H1 (cell line): ENCODE measurements around the gene TTBK1. TPM values are rescaled to one million over a fixed set of nuclear protein-coding genes. Genes with fewer than 3 reads are reported as not detected.

Experiments
- CTCF ChIA-PET: fragments of 300-600 bp; sonication (Branson Sonifier 250); formaldehyde crosslinking; loops from one replicate; lab custom pipeline; 2021; ENCODE audit not compliant: partially characterized antibody; lab: Charles Lee
- POLR2A ChIA-PET: fragments of 300-600 bp; sonication (Branson Sonifier 250); formaldehyde crosslinking; loops from one replicate; lab custom pipeline; 2021; ENCODE audit warnings: inconsistent platforms; ENCODE audit not compliant: partially characterized antibody; lab: Charles Lee
- DNase-seq, 2 experiments: peaks; one replicate each; pipeline versions ENCODE4 v3.0.0 to v3.0.0-alpha.2; 2010 to 2022; ENCODE audit warnings: low spot score in 2 of 2, low read depth in 1 of 2, mixed read lengths in 1 of 2
- FAIRE-seq: peaks from 2 replicates; lab custom pipeline; 2011; peaks lifted over from hg19 to GRCh38; lab: Jason Lieb, UNC
- H2AFZ ChIP-seq: 2 replicates; pipeline ENCODE4 v1.8.1; 2012; ENCODE audit warnings: low read length, inconsistent platforms
- H2AK5ac ChIP-seq: 2 replicates; pipeline ENCODE4 v1.6.1; 2013; ENCODE audit warnings: low read depth, low read length
- H2BK120ac ChIP-seq: replicated peaks from 2 replicates; pipeline ENCODE3; 2013; ENCODE audit warnings: low read depth, low read length, inconsistent platforms
- H2BK12ac ChIP-seq: 2 replicates; pipeline ENCODE4 v1.6.1; 2013; ENCODE audit warnings: low read depth, low read length
- H2BK15ac ChIP-seq: 2 replicates; pipeline ENCODE4 v1.6.1; 2013; ENCODE audit warnings: low read length
- H2BK20ac ChIP-seq: 2 replicates; pipeline ENCODE4 v1.6.1; 2013; ENCODE audit warnings: low read length
- H2BK5ac ChIP-seq: 2 replicates; pipeline ENCODE4 v1.6.1; 2013; ENCODE audit warnings: low read depth, low read length
- H3K14ac ChIP-seq: 2 replicates; pipeline ENCODE4 v1.6.1; 2013; ENCODE audit warnings: inconsistent platforms; ENCODE audit not compliant: insufficient read length
- H3K18ac ChIP-seq: 2 replicates; pipeline ENCODE4 v1.6.1; 2013; ENCODE audit warnings: low read length; ENCODE audit errors: extremely low read depth
- H3K23ac ChIP-seq: 2 replicates; pipeline ENCODE4 v1.6.1; 2013; ENCODE audit warnings: inconsistent platforms; ENCODE audit not compliant: insufficient read length
- H3K23me2 ChIP-seq: 2 replicates; pipeline ENCODE4 v1.6.1; 2013; ENCODE audit warnings: low read depth, low read length
- H3K27ac ChIP-seq: 2 replicates; pipeline ENCODE4 v1.6.1; 2011; ENCODE audit warnings: low read depth, low read length, inconsistent platforms
- H3K27me3 ChIP-seq, 4 experiments: replicated peaks in 1 of 4; 1 replicate in 1 of 4; 2 replicates in 3 of 4; pipeline versions ENCODE4 v1.6.1 to v1.8.1; 2011 to 2013; ENCODE audit warnings: low read length in 3 of 4, mild to moderate bottlenecking in 3 of 4, inconsistent platforms in 2 of 4, mixed read lengths in 2 of 4, moderate library complexity in 1 of 4; ENCODE audit not compliant: control insufficient read depth in 3 of 4, insufficient read depth in 3 of 4; ENCODE audit errors: extremely low read depth in 1 of 4
- H3K36me3 ChIP-seq, 4 experiments: 2 replicates each; pipeline versions ENCODE4 v1.6.1 to v1.8.1; 2011 to 2013; ENCODE audit warnings: mild to moderate bottlenecking in 4 of 4, low read length in 3 of 4, moderate library complexity in 2 of 4, control low read depth in 1 of 4, inconsistent platforms in 1 of 4; ENCODE audit not compliant: insufficient read depth in 4 of 4, control insufficient read depth in 2 of 4
- H3K4ac ChIP-seq: replicated peaks from 2 replicates; pipeline ENCODE3; 2013; ENCODE audit warnings: low read length, low read depth, mixed read lengths, inconsistent platforms; ENCODE audit not compliant: insufficient read length
- H3K4me1 ChIP-seq, 4 experiments: replicated peaks in 1 of 4; 1 replicate in 1 of 4; 2 replicates in 3 of 4; pipeline versions ENCODE4 v1.6.1 to v1.8.1; 2011 to 2013; ENCODE audit warnings: low read length in 3 of 4, inconsistent platforms in 2 of 4, mixed read lengths in 1 of 4; ENCODE audit not compliant: insufficient read depth in 4 of 4, control insufficient read depth in 3 of 4
- H3K4me2 ChIP-seq, 2 experiments: 2 replicates each; pipeline versions ENCODE4 v1.6.1 to v1.8.1; 2011 to 2013; ENCODE audit warnings: low read depth in 2 of 2, low read length in 2 of 2, control low read depth in 1 of 2, inconsistent platforms in 1 of 2, mild to moderate bottlenecking in 1 of 2; ENCODE audit not compliant: insufficient read depth in 1 of 2
- H3K4me3 ChIP-seq, 4 experiments: fragments of 200-600, 300-600 bp in 1 of 4; sonication (generic), shearing (Covaris generic), sonication (Bioruptor Twin) in 1 of 4; 2 replicates each; pipeline versions ENCODE4 v1.5.1 to v1.8.1; 2011 to 2016; ENCODE audit warnings: low read length in 4 of 4, low read depth in 3 of 4, control low read depth in 2 of 4, inconsistent platforms in 2 of 4, mild to moderate bottlenecking in 2 of 4, mixed read lengths in 1 of 4, moderate library complexity in 1 of 4; ENCODE audit not compliant: insufficient read depth in 2 of 4; ENCODE audit errors: extremely low read depth in 1 of 4
- H3K56ac ChIP-seq: replicated peaks from 2 replicates; pipeline ENCODE3; 2013; ENCODE audit warnings: low read depth, mild to moderate bottlenecking, mixed read lengths, low read length, inconsistent platforms; ENCODE audit not compliant: insufficient read length
- H3K79me1 ChIP-seq: 2 replicates; pipeline ENCODE4 v1.6.1; 2013; ENCODE audit warnings: low read depth, low read length, control low read depth
- H3K79me2 ChIP-seq, 2 experiments: 2 replicates each; pipeline versions ENCODE4 v1.6.1 to v1.8.1; 2012 to 2013; ENCODE audit warnings: low read length in 2 of 2, mild to moderate bottlenecking in 2 of 2, inconsistent platforms in 1 of 2; ENCODE audit not compliant: insufficient read depth in 2 of 2, control insufficient read depth in 1 of 2
- H3K9ac ChIP-seq, 4 experiments: replicated peaks in 1 of 4; 1 replicate in 1 of 4; 2 replicates in 3 of 4; pipeline versions ENCODE4 v1.6.1 to v1.8.1; 2011 to 2013; ENCODE audit warnings: low read depth in 3 of 4, low read length in 3 of 4, control low read depth in 2 of 4, mild to moderate bottlenecking in 2 of 4, moderate library complexity in 2 of 4, inconsistent platforms in 1 of 4; ENCODE audit errors: extremely low read depth in 1 of 4
- H3K9me3 ChIP-seq, 2 experiments: 2 replicates each; pipeline versions ENCODE4 v1.6.1 to v1.8.1; 2012 to 2013; ENCODE audit warnings: mild to moderate bottlenecking in 2 of 2, moderate library complexity in 2 of 2, control low read depth in 1 of 2, inconsistent platforms in 1 of 2, low read depth in 1 of 2, low read length in 1 of 2, mixed read lengths in 1 of 2; ENCODE audit not compliant: insufficient read depth in 2 of 2
- H4K20me1 ChIP-seq, 2 experiments: replicated peaks in 1 of 2; 2 replicates each; pipeline versions ENCODE3 to v1.8.1; 2011 to 2013; ENCODE audit warnings: inconsistent platforms in 2 of 2, low read length in 2 of 2, mild to moderate bottlenecking in 1 of 2; ENCODE audit not compliant: insufficient read depth in 2 of 2, control insufficient read depth in 1 of 2
- H4K5ac ChIP-seq: 2 replicates; pipeline ENCODE4 v1.6.1; 2013; ENCODE audit warnings: low read length, low read depth, mixed read lengths, inconsistent platforms; ENCODE audit not compliant: insufficient read length
- H4K8ac ChIP-seq: 2 replicates; pipeline ENCODE4 v1.8.0; 2013; ENCODE audit warnings: mild to moderate bottlenecking, moderate library complexity, low read length, inconsistent platforms; ENCODE audit not compliant: insufficient read depth; ENCODE audit errors: extremely low read depth
- H4K91ac ChIP-seq: replicated peaks from 2 replicates; pipeline ENCODE3; 2013; ENCODE audit warnings: low read length, mixed read lengths, inconsistent platforms; ENCODE audit not compliant: insufficient read length
- CBX5 ChIP-seq: fragments of 300-800, 300-1000 bp; sonication (generic); IDR thresholded peaks from 2 replicates; pipeline ENCODE4 v1.7.1; 2016; ENCODE audit warnings: antibody characterized with exemption, low read length, low read depth
- CEBPB ChIP-seq: IDR thresholded peaks from 2 replicates; pipeline ENCODE4 v1.6.1; 2012; ENCODE audit warnings: low read depth, low read length
- CHD1 ChIP-seq: IDR thresholded peaks from 2 replicates; pipeline ENCODE4 v1.6.1; 2012; ENCODE audit warnings: low read depth, low read length, improper control_type of control experiment
- PHF8 ChIP-seq: fragments of 200-600 bp; sonication (generic); conservative IDR thresholded peaks from 2 replicates; pipeline ENCODE4 v1.7.1; 2012; ENCODE audit warnings: low read depth, mild to moderate bottlenecking, inconsistent platforms, low read length, moderate library complexity
- RBBP5 ChIP-seq: IDR thresholded peaks from 2 replicates; pipeline ENCODE4 v1.7.1; 2012; ENCODE audit warnings: low read depth, mild to moderate bottlenecking, inconsistent platforms, low read length, moderate library complexity, borderline replicate concordance
- SIN3A ChIP-seq, 2 experiments: IDR thresholded peaks in 1 of 2; conservative IDR thresholded peaks in 1 of 2; 2 replicates each; pipeline ENCODE4 v1.6.1; 2011 to 2012; ENCODE audit warnings: low read length in 2 of 2, improper control_type of control experiment in 1 of 2, low read depth in 1 of 2, mild to moderate bottlenecking in 1 of 2
- SP1 ChIP-seq: IDR thresholded peaks from 2 replicates; pipeline ENCODE4 v1.6.1; 2011; ENCODE audit warnings: low read depth, low read length
- SUZ12 ChIP-seq: fragments of 200-600 bp; sonication (generic); IDR thresholded peaks from 2 replicates; pipeline ENCODE4 v1.6.1; 2012; ENCODE audit warnings: mild to moderate bottlenecking, inconsistent platforms, low read length, moderate library complexity, mixed read lengths
- TCF12 ChIP-seq: IDR thresholded peaks from 2 replicates; pipeline ENCODE4 v1.6.1; 2011; ENCODE audit warnings: low read depth, mild to moderate bottlenecking, low read length
- YY1 ChIP-seq: IDR thresholded peaks from 2 replicates; pipeline ENCODE4 v1.6.1; 2011; ENCODE audit warnings: low read depth, mild to moderate bottlenecking, low read length
- WGBS, 2 experiments: shearing (Covaris generic) in 1 of 2; methylation state at CpG; one replicate each; pipeline versions ENCODE4 v1.1.6 to v1.1.7; 2013 to 2015; ENCODE audit warnings: low lambda C conversion rate in 2 of 2, mixed read lengths in 2 of 2, inconsistent platforms in 1 of 2, low coverage in 1 of 2, missing lambda C conversion rate in 1 of 2; ENCODE audit not compliant: insufficient replicate concordance in 2 of 2, insufficient coverage in 1 of 2, insufficient read length in 1 of 2; ENCODE audit errors: extremely low coverage in 1 of 2, missing lambda C conversion rate in 1 of 2; 5-methylcytosine and 5-hydroxymethylcytosine counted together
- polyA plus RNA-seq, 7 experiments: library from polyadenylated mRNA; depleted of rRNA in 3 of 7; stranded (reverse) in 5 of 7; unstranded in 2 of 7; fragments of >200 nt in 5 of 7; fragments of 200-250 nt in 2 of 7; gene quantifications; 1 replicate in 5 of 7; 2 replicates in 1 of 7; 4 replicates in 1 of 7; pipeline versions ENCODE4 v1.2.1 to v1.2.3, GENCODE V29; 2011 to 2013; ENCODE audit warnings: missing spikeins in 2 of 7, mixed read lengths in 2 of 7
- total RNA-seq: library from RNA; stranded (reverse); fragmentation: NEBNext Ultra II Directional; extraction: Animal tissue kit (Norgen Biotek cat#: 25700); gene quantifications from 2 replicates; pipeline ENCODE4 v1.2.1, GENCODE V29; 2021

TTBK1 gene
- total and polyA plus RNA-seq, 2 of the 8 experiments (the other 6 are each of a cell fraction or from before 2014, with no cell fraction given), result 0.53 to 1.6 TPM

DNA sequence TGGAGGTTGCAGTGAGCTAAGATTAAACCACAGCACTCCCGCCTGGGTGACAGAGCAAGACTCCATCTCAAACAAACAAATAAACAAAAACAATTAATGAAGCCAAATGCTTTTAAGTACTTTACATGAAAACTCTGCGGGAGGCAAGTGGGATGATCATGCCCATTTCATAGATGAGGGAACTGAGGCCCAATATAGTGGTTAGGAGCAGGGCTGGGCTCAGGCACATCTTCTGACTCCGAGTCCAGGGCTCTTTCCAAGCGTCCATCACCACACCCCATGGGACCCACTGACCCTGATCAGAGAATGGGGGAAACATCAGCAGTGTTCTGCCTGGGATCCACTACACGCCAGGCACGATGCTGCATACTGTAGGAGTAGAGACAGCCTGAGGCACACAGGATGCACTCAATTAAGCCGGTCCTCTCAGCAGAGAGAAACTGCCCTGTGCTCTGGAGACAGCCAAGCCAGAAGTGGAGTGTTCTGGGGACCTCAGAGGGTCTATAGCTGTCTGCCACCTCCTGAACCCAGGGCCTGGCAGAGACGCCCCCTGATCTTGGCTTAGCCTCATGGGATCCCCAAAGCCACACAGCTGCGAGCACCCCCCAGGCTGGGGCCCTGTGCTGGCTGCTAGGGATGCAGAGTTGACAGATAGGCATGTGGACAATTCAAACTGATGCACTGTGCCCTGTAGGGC lies 13.5 kb downstream of the TTBK1 start:
- H2BK120ac ChIP-seq, result no peak overlapping the region
- H3K4ac ChIP-seq, result no peak overlapping the region
- ChIA-PET POLR2A (interaction anchor here (1.0 to 1.2 kb wide), 2 partner anchors 20 to 27 kb away, joined by 3 read pairs; partner anchors contain the start of gene DNPH1), CTCF (interaction anchor here (1.2 to 1.9 kb wide), 4 partner anchors 8 to 236 kb away, joined by 3 to 14 read pairs (median 4); no protein-coding TSS in a partner anchor)
- FAIRE-seq (no peak), DNase-seq (no peak)
- WGBS, 2 experiments, result 95% methylated on average over 9 of the region's 9 CpGs; no CpG with 5 or more reads in 1 of the 2 experiments
- no peaks in the 10 kb centered on the region for H3K36me3 ChIP-seq
- H3K79me1 ChIP-seq, result no peaks in the 10 kb centered on the region
- no peaks in the 10 kb centered on the region for H3K9me3 ChIP-seq
- H2AFZ ChIP-seq, result no peak overlapping the region
- no peak overlapping the region for H3K4me3 ChIP-seq
- H3K79me2 ChIP-seq, result no peaks in the 10 kb centered on the region
- H3K14ac ChIP-seq, result no peak overlapping the region
- H2BK5ac ChIP-seq, result no peak overlapping the region
- H2BK15ac ChIP-seq, result no peak overlapping the region
- no peak overlapping the region for H2BK20ac ChIP-seq
- no peaks in the 10 kb centered on the region; a peak in 1 of 7 replicates for H3K4me1 ChIP-seq
- no peaks in the 10 kb centered on the region; a peak in 1 of 7 replicates for H3K27me3 ChIP-seq
- no peak overlapping the region for H3K56ac ChIP-seq
- H4K20me1 ChIP-seq, result peaks cover 0 to 2% of the 10 kb centered on the region in 2 experiments
- no peak overlapping the region for H4K91ac ChIP-seq
- H2BK12ac ChIP-seq, result no peak overlapping the region
- no peak overlapping the region for H3K9ac ChIP-seq
- no peak overlapping the region for H3K18ac ChIP-seq
- H3K27ac ChIP-seq, result no peak overlapping the region
- no peaks in the 10 kb centered on the region for H3K23me2 ChIP-seq
- H4K5ac ChIP-seq, result no peak overlapping the region
- H3K4me2 ChIP-seq, result no peak overlapping the region
- H2AK5ac ChIP-seq, result no peak overlapping the region
- H4K8ac ChIP-seq, result no peak overlapping the region
- H3K23ac ChIP-seq, result no peak overlapping the region
- TF ChIP-seq PHF8 (no peak), SUZ12 (no peak), TCF12 (no peak), SIN3A (conservative IDR thresholded peaks at IDR 0.05 in 1 of 2, IDR thresholded peaks at IDR 0.05 in 1 of 2; ENCODE audit: low read depth in 1 of 2, low read length in 2 of 2) (no peak), SP1 (no peak), CBX5 (no peak), CHD1 (no peak), YY1 (no peak), RBBP5 (no peak), CEBPB (no peak)
